H9 (cell line): Measurements from ENCODE around the gene FNDC3A. TPM values are rescaled to one million over a fixed set of nuclear protein-coding genes. Genes with fewer than 3 reads are reported as not detected.

Experiments
- DNase-seq: peaks from one replicate; pipeline ENCODE4 v3.0.0-alpha.2; 2017
- H2AFZ ChIP-seq: one replicate; pipeline ENCODE4 v1.6.1; 2013; ENCODE audit warnings: mild to moderate bottlenecking, low read length, control low read depth, moderate library complexity
- H2AK5ac ChIP-seq: 2 replicates; pipeline ENCODE4 v1.6.1; 2013; ENCODE audit warnings: low read length, control low read depth, mixed read lengths; ENCODE audit not compliant: insufficient read length
- H2BK120ac ChIP-seq: one replicate; pipeline ENCODE4 v1.6.1; 2013; ENCODE audit warnings: low read depth, mild to moderate bottlenecking, low read length, control low read depth, inconsistent platforms; ENCODE audit not compliant: poor library complexity, severe bottlenecking
- H2BK12ac ChIP-seq: 2 replicates; pipeline ENCODE4 v1.6.1; 2013; ENCODE audit warnings: low read length, control low read depth, mixed read lengths, low read depth; ENCODE audit not compliant: insufficient read length
- H2BK15ac ChIP-seq: 2 replicates; pipeline ENCODE4 v1.6.1; 2013; ENCODE audit warnings: low read depth, low read length, control low read depth
- H2BK20ac ChIP-seq: one replicate; pipeline ENCODE4 v1.6.1; 2013; ENCODE audit warnings: low read depth, mild to moderate bottlenecking, low read length, control low read depth, inconsistent platforms; ENCODE audit not compliant: poor library complexity, severe bottlenecking
- H2BK5ac ChIP-seq: 2 replicates; pipeline ENCODE4 v1.6.1; 2013; ENCODE audit warnings: low read length, control low read depth, mixed read lengths; ENCODE audit not compliant: insufficient read length
- H3K14ac ChIP-seq: 2 replicates; pipeline ENCODE4 v1.6.1; 2013; ENCODE audit warnings: low read length, control low read depth; ENCODE audit not compliant: insufficient read depth
- H3K18ac ChIP-seq: 2 replicates; pipeline ENCODE4 v1.6.1; 2013; ENCODE audit warnings: low read depth, mild to moderate bottlenecking, mixed read lengths, low read length, control low read depth; ENCODE audit not compliant: insufficient read length
- H3K23ac ChIP-seq: 2 replicates; pipeline ENCODE4 v1.6.1; 2013; ENCODE audit warnings: low read length, control low read depth, mixed read lengths, low read depth; ENCODE audit not compliant: insufficient read length
- H3K23me2 ChIP-seq: 2 replicates; pipeline ENCODE4 v1.6.1; 2013; ENCODE audit warnings: low read depth, mild to moderate bottlenecking, mixed read lengths, low read length, control low read depth; ENCODE audit not compliant: insufficient read length, poor library complexity, severe bottlenecking
- H3K27ac ChIP-seq: 2 replicates; pipeline ENCODE4 v1.5.1; 2013; ENCODE audit warnings: low read length, control low read depth, mixed read lengths, low read depth; ENCODE audit not compliant: insufficient read length
- H3K27me3 ChIP-seq: 2 replicates; pipeline ENCODE4 v1.6.1; 2013; ENCODE audit warnings: low read length, control low read depth, inconsistent platforms; ENCODE audit not compliant: insufficient read depth
- H3K4ac ChIP-seq: 2 replicates; pipeline ENCODE4 v1.6.1; 2013; ENCODE audit warnings: low read depth, mild to moderate bottlenecking, control low read depth, inconsistent platforms, low read length, moderate library complexity
- H3K4me1 ChIP-seq: 2 replicates; pipeline ENCODE4 v1.6.1; 2013; ENCODE audit warnings: low read length, control low read depth, inconsistent platforms; ENCODE audit not compliant: insufficient read depth
- H3K4me2 ChIP-seq: 2 replicates; pipeline ENCODE4 v1.6.1; 2013; ENCODE audit warnings: low read length, control low read depth, mixed read lengths; ENCODE audit not compliant: insufficient read length, insufficient read depth
- H3K56ac ChIP-seq: 2 replicates; pipeline ENCODE4 v1.6.1; 2013; ENCODE audit warnings: low read depth, mild to moderate bottlenecking, mixed read lengths, low read length, control low read depth; ENCODE audit not compliant: insufficient read length
- H3K79me1 ChIP-seq: 2 replicates; pipeline ENCODE4 v1.6.1; 2013; ENCODE audit warnings: low read depth, mild to moderate bottlenecking, moderate library complexity, low read length, control low read depth, inconsistent platforms; ENCODE audit not compliant: insufficient read depth, poor library complexity, severe bottlenecking
- H3K79me2 ChIP-seq: 2 replicates; pipeline ENCODE4 v1.6.1; 2013; ENCODE audit warnings: low read length, control low read depth, inconsistent platforms; ENCODE audit not compliant: insufficient read depth
- H3K9ac ChIP-seq: 2 replicates; pipeline ENCODE4 v1.6.1; 2013; ENCODE audit warnings: low read length, control low read depth, mixed read lengths; ENCODE audit not compliant: insufficient read length; ENCODE audit errors: extremely low read depth
- H3K9me3 ChIP-seq: one replicate; pipeline ENCODE4 v1.6.1; 2013; ENCODE audit warnings: low read depth, low read length, inconsistent platforms; ENCODE audit not compliant: control insufficient read depth
- H3T11ph ChIP-seq: one replicate; pipeline ENCODE4 v1.6.1; 2013; ENCODE audit warnings: mild to moderate bottlenecking, low read length, control low read depth, inconsistent platforms
- H4K20me1 ChIP-seq: one replicate; pipeline ENCODE4 v1.6.1; 2013; ENCODE audit not compliant: control insufficient read depth, insufficient read length, insufficient read depth
- H4K5ac ChIP-seq: 2 replicates; pipeline ENCODE4 v1.6.1; 2013; ENCODE audit warnings: low read depth, mild to moderate bottlenecking, mixed read lengths, low read length, control low read depth; ENCODE audit not compliant: insufficient read length
- H4K8ac ChIP-seq: replicated peaks from 2 replicates; pipeline ENCODE4 v1.6.1; 2013; ENCODE audit warnings: low read length, control low read depth, mixed read lengths, low read depth; ENCODE audit not compliant: insufficient read length
- H4K91ac ChIP-seq: 2 replicates; pipeline ENCODE4 v1.6.1; 2013; ENCODE audit warnings: low read depth, mild to moderate bottlenecking, moderate library complexity, mixed read lengths, low read length, control low read depth; ENCODE audit not compliant: insufficient read length
- H3K27ac Mint-ChIP-seq, 3 experiments: 2 replicates in 2 of 3; 3 replicates in 1 of 3; pipeline ENCODE4 v1.8.0; 2020 to 2021; ENCODE audit warnings: mixed read lengths in 3 of 3, mild to moderate bottlenecking in 1 of 3, moderate library complexity in 1 of 3
- H3K27me3 Mint-ChIP-seq: 2 replicates; pipeline ENCODE4 v1.8.0; 2021; ENCODE audit warnings: low read depth, mild to moderate bottlenecking, moderate library complexity, mixed read lengths
- H3K36me3 Mint-ChIP-seq, 3 experiments: 2 replicates in 2 of 3; 3 replicates in 1 of 3; pipeline ENCODE4 v1.8.0; 2020 to 2021; ENCODE audit warnings: low read depth in 3 of 3, mixed read lengths in 3 of 3; ENCODE audit not compliant: insufficient read depth in 1 of 3
- H3K4me1 Mint-ChIP-seq, 2 experiments: 2 replicates each; pipeline ENCODE4 v1.8.0; 2020; ENCODE audit warnings: mixed read lengths in 2 of 2
- H3K4me3 Mint-ChIP-seq, 2 experiments: 2 replicates in 1 of 2; 3 replicates in 1 of 2; pipeline ENCODE4 v1.8.0; 2020 to 2021; ENCODE audit warnings: mild to moderate bottlenecking in 2 of 2, mixed read lengths in 2 of 2, moderate library complexity in 1 of 2
- H3K9me3 Mint-ChIP-seq, 2 experiments: 2 replicates in 1 of 2; 3 replicates in 1 of 2; pipeline ENCODE4 v1.8.0; 2020; ENCODE audit warnings: mild to moderate bottlenecking in 2 of 2, mixed read lengths in 2 of 2, moderate library complexity in 1 of 2
- CTCF ChIP-seq: fragments of 200-600 bp; sonication (generic); conservative IDR thresholded peaks from 3 replicates; pipeline ENCODE4 v1.8.0; 2021; ENCODE audit warnings: antibody characterized with exemption, mild to moderate bottlenecking
- WGBS: extraction: QIAGEN DNeasy Blood & Tissue Kit; methylation state at CpG from one replicate; pipeline ENCODE4 v1.1.7; 2013; ENCODE audit warnings: missing lambda C conversion rate, low lambda C conversion rate, mixed read lengths; ENCODE audit not compliant: insufficient read length; ENCODE audit errors: extremely low coverage; 5-methylcytosine and 5-hydroxymethylcytosine counted together
- total RNA-seq: library from RNA; stranded (reverse); gene quantifications from 2 replicates; pipeline ENCODE4 v1.2.1, GENCODE V29; 2021

FNDC3A gene
- total RNA-seq, 1 experiment from 2014 or later, result 27.4 TPM

GRCh38 chr13:48944221-48944620 lies 31.5 kb upstream of the FNDC3A start:
- no peak overlapping the region for H3K27ac Mint-ChIP-seq
- no peaks in the 10 kb centered on the region for H3K36me3 Mint-ChIP-seq

More at GRCh38 chr13:48944221-48944620, 31.5 kb upstream of the FNDC3A start:
- Histone ChIP-seq H2AK5ac (no peak overlapping the region), H3K4me2 (no peak overlapping the region), H3K4ac (no peak overlapping the region), H2BK5ac (no peak overlapping the region), H3K79me1 (no peaks in the 10 kb centered on the region), H3K56ac (no peak overlapping the region), H2BK12ac (no peak overlapping the region), H2BK120ac (no peak overlapping the region), H3K27me3 (no peaks in the 10 kb centered on the region), H3K27ac (no peak overlapping the region), H2BK20ac (no peak overlapping the region), H3K14ac (no peak overlapping the region), H3K79me2 (no peaks in the 10 kb centered on the region), H2BK15ac (no peak overlapping the region), H3K4me1 (no peaks in the 10 kb centered on the region), H4K5ac (no peak overlapping the region), H3K9ac (no peak overlapping the region), H3K23me2 (no peaks in the 10 kb centered on the region), H4K8ac (no peak overlapping the region), H3K9me3 (no peaks in the 10 kb centered on the region), H3T11ph (no peak overlapping the region), H3K23ac (no peak overlapping the region), H2AFZ (no peak overlapping the region), H4K20me1 (no peaks in the 10 kb centered on the region), H4K91ac (no peak overlapping the region), H3K18ac (no peak overlapping the region)
- Mint-ChIP-seq H3K9me3 (no peaks in the 10 kb centered on the region), H3K4me1 (peaks cover 0 to 6% of the 10 kb centered on the region in 2 experiments; a peak in 2 of 4 replicates), H3K4me3 (no peak overlapping the region), H3K27me3 (no peaks in the 10 kb centered on the region)
- DNase-seq, result no peak
- no CpG with 5 or more reads among the region's 3 CpGs for WGBS
- TF ChIP-seq CTCF, result no peak
